ENCODE results near the gene PAPOLB. TPM values are rescaled to one million over a fixed set of nuclear protein-coding genes. Genes with fewer than 3 reads are reported as not detected.

Gene PAPOLB
- total RNA-seq, 1 donor from 2014 or later: 0.24 TPM

DNA sequence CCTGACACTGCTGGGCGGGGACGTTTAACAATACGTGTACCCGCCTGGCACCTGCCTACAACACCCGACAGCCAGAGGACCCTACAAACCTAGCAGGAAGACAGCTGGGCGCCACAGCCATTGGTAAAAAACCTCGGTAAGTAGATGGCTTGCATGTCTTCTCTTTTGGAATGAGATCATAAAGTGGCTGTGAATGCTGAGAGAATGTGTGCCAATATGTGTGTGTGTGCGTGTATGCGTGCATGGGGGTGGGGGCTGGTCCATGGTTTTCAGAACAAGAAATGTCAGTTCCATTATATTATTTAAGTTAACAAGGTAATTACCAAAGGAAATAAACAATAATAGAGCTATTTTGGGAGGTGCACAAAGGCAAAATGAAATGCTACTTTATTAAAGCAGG is 39.2 kb downstream of the PAPOLB start:
- no peaks in the 10 kb centered on the region for H3K4me1 ChIP-seq
- DNase-seq (no peak), ATAC-seq (no peak)
- H3K36me3 ChIP-seq: peaks cover 4% of the 10 kb centered on the region
- TF ChIP-seq, protein P1, sequence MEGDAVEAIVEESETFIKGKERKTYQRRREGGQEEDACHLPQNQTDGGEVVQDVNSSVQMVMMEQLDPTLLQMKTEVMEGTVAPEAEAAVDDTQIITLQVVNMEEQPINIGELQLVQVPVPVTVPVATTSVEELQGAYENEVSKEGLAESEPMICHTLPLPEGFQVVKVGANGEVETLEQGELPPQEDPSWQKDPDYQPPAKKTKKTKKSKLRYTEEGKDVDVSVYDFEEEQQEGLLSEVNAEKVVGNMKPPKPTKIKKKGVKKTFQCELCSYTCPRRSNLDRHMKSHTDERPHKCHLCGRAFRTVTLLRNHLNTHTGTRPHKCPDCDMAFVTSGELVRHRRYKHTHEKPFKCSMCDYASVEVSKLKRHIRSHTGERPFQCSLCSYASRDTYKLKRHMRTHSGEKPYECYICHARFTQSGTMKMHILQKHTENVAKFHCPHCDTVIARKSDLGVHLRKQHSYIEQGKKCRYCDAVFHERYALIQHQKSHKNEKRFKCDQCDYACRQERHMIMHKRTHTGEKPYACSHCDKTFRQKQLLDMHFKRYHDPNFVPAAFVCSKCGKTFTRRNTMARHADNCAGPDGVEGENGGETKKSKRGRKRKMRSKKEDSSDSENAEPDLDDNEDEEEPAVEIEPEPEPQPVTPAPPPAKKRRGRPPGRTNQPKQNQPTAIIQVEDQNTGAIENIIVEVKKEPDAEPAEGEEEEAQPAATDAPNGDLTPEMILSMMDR (IDR thresholded peaks at IDR 0.05): no peak
- H3K9me3 ChIP-seq: no peaks in the 10 kb centered on the region
- intact Hi-C loops (cut with DNase I): no loop called here
- H3K4me3 ChIP-seq: no peak overlapping the region
- H3K27ac ChIP-seq: no peak overlapping the region
- no peaks in the 10 kb centered on the region for H3K27me3 ChIP-seq (ENCODE audit: low read depth)

DNA sequence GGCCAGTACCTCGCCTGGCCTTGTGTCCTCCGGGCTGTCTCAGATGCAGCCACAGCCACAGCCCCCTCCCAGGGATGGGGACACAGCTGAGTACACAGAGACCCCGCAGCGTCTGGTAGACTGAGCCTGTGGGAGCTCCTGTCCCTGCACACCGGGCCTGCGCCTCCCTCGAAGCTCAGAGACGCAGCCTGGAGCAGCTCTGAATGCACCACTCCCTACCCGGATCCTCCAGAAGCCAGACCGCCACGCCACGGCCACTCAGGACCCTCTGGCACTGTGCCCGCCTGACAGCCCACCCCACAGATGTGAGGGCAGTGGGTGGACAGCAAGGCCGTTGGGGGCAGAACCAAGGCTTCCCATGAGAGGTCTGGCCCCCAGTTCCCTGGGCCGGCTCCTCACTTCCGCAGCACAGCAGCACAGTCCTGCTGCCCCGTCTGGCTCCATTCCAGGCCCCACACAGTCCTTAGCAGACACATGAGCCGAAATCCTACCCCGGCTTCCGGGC is 40.8 kb downstream of the PAPOLB start:
- ATAC-seq: no peak
- Histone ChIP-seq H3K4me1 (no peaks in the 10 kb centered on the region), H3K27me3 (ENCODE audit: low read depth) (no peaks in the 10 kb centered on the region), H3K36me3 (peaks cover 4% of the 10 kb centered on the region), H3K27ac (no peak overlapping the region), H3K4me3 (no peak overlapping the region), H3K9me3 (no peaks in the 10 kb centered on the region)
- DNase-seq: peak; percentile 42
- TF ChIP-seq, protein P1 (IDR thresholded peaks at IDR 0.05): no peak
- intact Hi-C loops (cut with DNase I): no loop called here

DNA sequence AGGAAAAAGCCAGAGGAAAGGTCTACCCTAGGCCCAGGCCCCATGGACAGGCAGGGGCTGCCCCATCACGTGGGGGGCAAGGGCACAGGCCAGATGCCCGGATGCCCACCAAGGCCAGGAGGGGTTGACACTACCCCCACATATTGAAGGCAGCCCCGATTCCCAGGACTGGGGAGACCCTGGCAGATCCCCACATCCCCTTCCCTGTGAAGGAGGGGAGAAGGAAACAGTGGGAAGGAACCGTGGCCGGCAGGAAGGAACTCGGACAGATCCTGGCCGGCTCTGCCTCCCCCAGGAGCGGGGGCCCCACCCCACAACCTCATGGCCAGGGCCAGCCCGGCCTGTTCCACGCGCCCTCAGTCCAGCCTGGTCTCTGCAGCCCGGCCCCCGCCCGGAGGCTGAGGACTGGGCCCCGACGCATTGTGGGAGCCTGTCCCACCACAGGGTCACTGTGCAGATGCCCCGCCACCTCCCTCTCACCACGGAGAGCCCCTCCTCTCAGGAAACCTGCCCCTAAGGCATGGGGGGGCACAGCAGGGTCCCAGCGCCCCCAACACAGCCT is 41.3 kb downstream of the PAPOLB start:
- H3K9me3 ChIP-seq: no peaks in the 10 kb centered on the region
- TF ChIP-seq, protein P1 (IDR thresholded peaks at IDR 0.05): no peak
- intact Hi-C loops (cut with DNase I): no loop called here
- DNase-seq: peak; percentile 37
- peaks cover 4% of the 10 kb centered on the region for H3K36me3 ChIP-seq
- no peak for ATAC-seq
- no peaks in the 10 kb centered on the region for H3K4me1 ChIP-seq
- peak overlapping the region; percentile 31 for H3K27ac ChIP-seq
- H3K4me3 ChIP-seq: no peak overlapping the region
- no peaks in the 10 kb centered on the region for H3K27me3 ChIP-seq (ENCODE audit: low read depth)

DNA sequence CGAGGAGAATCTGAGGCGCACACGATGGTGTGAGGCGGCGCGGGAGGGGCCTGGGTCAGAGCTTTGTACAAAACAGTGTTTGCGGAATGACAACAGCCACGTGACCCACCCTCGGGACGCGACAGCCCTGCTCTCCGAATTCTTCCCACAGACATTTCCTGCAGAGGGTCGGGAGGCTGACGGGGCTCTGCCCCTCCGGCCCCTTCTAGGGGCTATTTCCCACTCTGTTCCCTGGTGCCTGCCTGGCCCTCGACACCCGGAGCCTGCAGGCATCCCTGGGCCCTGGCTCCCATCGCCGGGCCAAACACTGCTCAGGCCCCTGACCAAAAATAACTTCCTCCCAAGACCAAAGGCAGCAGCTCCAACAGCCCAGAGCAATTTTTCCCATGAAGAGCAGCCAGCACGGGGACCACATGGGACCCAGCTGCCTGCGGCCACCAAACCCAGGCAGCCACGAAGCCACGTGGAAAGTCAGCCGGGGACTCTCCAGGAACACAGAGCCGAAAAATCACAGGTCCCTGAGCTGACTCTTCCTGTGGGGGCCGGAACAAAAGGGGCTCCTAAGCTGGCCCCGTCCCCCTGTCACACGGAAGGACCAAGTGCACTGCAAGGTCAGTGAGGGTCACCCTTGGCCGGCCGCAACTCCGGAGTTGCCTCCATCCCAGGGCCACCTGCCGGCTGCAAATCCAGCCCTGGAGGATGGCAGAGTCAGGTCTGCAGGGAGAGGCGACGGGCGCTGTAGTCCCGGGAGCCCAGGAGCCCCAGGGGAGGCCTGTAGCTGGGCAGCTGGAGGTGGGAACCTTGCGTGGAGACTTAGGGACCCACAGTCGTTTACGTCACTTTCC is 42.0 kb downstream of the PAPOLB start:
- no peaks in the 10 kb centered on the region for H3K9me3 ChIP-seq
- intact Hi-C loops (cut with DNase I): no loop called here
- H3K4me3 ChIP-seq: no peak overlapping the region
- H3K27me3 ChIP-seq (ENCODE audit: low read depth): no peaks in the 10 kb centered on the region
- TF ChIP-seq, protein P1 (IDR thresholded peaks at IDR 0.05): no peak
- ATAC-seq (no peak), DNase-seq (peak; percentile 39)
- no peaks in the 10 kb centered on the region for H3K4me1 ChIP-seq
- H3K36me3 ChIP-seq: peaks cover 6% of the 10 kb centered on the region
- H3K27ac ChIP-seq: peak overlapping the region; percentile 31

DNA sequence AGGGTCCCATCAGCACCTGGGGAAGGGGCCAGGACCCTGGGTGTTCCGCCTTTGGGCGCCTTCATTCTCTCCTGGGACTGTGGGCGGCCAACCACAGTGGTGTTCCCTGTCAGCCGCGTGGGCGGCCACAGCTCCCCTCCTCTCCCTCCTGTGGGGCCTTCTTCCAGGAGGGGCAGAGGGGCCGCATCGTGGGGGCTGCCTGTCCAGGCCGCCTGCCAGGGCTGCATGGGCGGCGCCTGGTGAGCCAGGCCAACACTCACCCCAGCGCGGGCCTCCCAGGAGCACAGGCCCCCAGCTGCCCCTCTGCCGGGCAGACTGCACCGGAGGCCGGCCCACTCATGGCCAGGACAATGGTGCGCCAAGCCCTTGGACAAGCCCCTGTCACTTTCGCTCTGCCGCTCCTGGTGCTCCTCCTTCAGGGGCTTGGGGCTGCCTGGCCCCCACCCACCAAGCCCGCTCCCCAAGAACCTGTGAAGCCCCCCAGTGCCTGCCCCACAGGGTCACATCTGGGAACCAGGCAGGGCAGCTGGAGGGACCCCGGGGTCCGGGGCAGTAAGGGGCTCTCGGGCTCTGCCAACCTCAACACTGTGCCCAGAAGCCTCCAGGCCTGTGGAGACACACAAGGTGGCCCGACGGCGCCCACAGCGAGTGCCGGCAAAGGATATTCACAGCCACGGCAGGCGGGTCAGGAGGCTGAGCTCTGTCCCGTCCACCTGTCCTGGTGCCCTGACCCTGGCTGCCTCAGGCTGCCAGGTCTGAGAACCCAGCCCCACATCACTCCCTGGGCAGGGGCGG is 43.6 kb downstream of the PAPOLB start:
- no peaks in the 10 kb centered on the region for H3K9me3 ChIP-seq
- no peaks in the 10 kb centered on the region for H3K4me1 ChIP-seq
- TF ChIP-seq, protein P1 (IDR thresholded peaks at IDR 0.05): no peak
- ATAC-seq (no peak), DNase-seq (peak; percentile 38)
- intact Hi-C loops (cut with DNase I): no loop called here
- H3K4me3 ChIP-seq: no peak overlapping the region
- H3K27me3 ChIP-seq (ENCODE audit: low read depth): no peaks in the 10 kb centered on the region
- no peak overlapping the region for H3K27ac ChIP-seq
- peaks cover 11% of the 10 kb centered on the region for H3K36me3 ChIP-seq
